Measurements from ENCODE around the gene PKIB. TPM values are rescaled to one million over a fixed set of nuclear protein-coding genes. Genes with fewer than 3 reads are reported as not detected.
"Not testable (repeated sequence)": the region's sequence is repeated elsewhere in the genome, so short reads cannot be mapped to it uniquely, and the experiment has no call there.

The PKIB gene
- total RNA-seq, 2 donors from 2014 or later: 0.37 to 1.8 TPM

DNA sequence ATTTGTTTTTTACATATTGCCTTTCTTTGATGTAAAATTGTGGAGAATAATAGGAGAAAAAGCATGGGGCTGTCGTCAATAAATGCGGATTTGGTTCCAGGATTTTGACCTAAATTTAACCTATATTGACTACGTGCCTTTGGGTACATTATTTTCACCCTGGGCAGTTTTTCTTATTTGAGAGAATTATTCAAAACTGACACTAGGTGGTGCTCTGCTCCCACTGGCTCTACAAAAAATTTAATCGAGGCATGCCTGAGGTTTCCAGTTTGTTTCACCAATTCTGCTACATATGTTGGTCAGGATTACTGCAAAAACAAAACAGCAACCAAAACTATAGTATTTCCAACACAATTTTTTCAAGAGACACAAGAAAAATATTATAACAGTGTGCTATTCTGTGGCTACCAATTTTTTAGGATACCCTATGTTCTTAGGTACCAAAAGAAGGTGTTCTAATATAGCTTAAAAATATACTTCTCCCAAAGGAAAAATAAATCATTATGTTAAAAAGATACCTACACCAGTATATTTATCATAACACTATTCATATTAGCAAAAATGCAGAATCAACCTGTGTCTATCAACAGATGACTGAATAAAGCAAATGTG lies 120.7 kb downstream of the PKIB start:
- intact Hi-C loops (cut with DNase I): no loop called here
- DNase-seq (ENCODE audit: low spot score): no peak

- intact Hi-C loops (cut with DNase I): no loop called here
- DNase-seq (ENCODE audit: low spot score): no peak
Measured at GRCh38 chr6:122733259-122733658, 123.1 kb downstream of the PKIB start.

GRCh38 chr6:122734529-122735395 lies 124.6 kb downstream of the PKIB start:
- DNase-seq (ENCODE audit: low spot score): no peak
- intact Hi-C loops (cut with DNase I): loop anchor here in 1 of 2 donors (5.0 kb wide), 1 partner anchor 103 kb away; no protein-coding TSS in a partner anchor

GRCh38 chr6:122735582-122735981 lies 125.4 kb downstream of the PKIB start:
- DNase-seq (ENCODE audit: low spot score): no peak
- intact Hi-C loops (cut with DNase I): loop anchor here in 1 of 2 donors (5.0 kb wide), 1 partner anchor 102 kb away; no protein-coding TSS in a partner anchor

DNA sequence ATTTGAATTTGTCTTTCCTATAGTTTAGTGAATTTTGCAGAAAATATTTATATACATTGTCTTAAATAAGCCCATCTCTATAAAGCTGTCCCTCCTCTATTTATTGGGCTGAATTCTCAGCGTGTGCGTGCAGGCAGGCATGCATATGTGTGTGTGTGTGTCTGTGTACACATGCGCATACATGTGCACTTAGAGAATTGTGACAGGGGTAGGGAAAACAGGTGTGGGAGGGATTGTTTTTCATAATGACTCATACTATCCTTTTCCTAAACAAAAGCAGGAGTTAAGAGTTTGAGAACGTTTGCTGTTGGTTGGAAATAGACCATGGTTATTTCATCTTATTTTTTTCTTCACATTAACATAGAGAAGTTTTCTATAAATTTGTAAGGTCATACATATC lies 126.0 kb downstream of the PKIB start:
- intact Hi-C loops (cut with DNase I): loop anchor here in 1 of 2 donors (5.0 kb wide), 1 partner anchor 101 kb away; no protein-coding TSS in a partner anchor
- DNase-seq (ENCODE audit: low spot score): no peak

DNA sequence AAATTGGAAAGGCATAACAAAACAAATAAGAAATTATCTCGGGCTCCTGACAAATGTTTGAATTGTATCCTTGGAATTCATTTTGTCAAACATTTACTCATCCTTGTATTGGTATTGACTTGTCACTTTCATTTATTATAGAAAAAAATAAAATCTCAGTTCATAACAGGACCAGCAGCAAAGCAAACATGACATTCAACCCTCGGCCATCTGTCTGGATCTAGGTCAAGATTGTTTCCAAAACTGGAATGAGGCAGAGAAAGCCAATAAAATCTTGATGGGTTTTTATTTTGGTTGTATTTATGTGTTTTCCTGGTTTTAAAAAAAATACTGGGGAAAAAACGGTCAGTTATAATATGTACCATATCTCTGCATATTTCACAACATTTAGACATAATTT lies 126.4 kb downstream of the PKIB start:
- DNase-seq (ENCODE audit: low spot score): no peak
- intact Hi-C loops (cut with DNase I): loop anchor here in 1 of 2 donors (5.0 kb wide), 1 partner anchor 101 kb away; no protein-coding TSS in a partner anchor

GRCh38 chr6:122740091-122740490 lies 129.9 kb downstream of the PKIB start:
- intact Hi-C loops (cut with DNase I): loop anchor here in 1 of 2 donors (10.0 kb wide), 1 partner anchor 95 kb away; no protein-coding TSS in a partner anchor
- no peak for DNase-seq (ENCODE audit: low spot score)

- DNase-seq (ENCODE audit: low spot score): no peak
- intact Hi-C loops (cut with DNase I): loop anchor here in 1 of 2 donors (10.0 kb wide), 1 partner anchor 94 kb away; no protein-coding TSS in a partner anchor
Measured at GRCh38 chr6:122740936-122741335, 130.7 kb downstream of the PKIB start.

DNA sequence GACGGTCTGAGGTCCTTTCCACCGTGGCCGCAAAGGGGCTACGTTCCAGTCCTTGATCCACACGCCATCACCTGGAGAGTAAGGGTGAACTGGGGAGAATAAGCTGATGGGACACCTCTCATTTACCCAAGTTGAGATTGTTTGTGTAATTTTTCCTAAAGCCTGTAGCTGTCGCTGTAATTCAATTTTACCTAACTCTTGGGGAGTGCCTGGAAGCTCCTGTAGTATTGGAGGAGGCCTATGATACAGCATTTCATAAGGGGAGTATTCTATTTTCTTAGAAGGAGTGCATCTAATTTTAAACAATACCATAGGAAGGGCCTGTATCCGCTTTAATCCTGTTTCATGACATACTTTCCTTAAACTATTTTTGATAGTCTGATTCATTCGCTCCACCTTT lies 134.0 kb downstream of the PKIB start:
- intact Hi-C loops (cut with DNase I): loop anchor here in 1 of 2 donors (10.0 kb wide), 1 partner anchor 91 kb away; no protein-coding TSS in a partner anchor
- not testable (repeated sequence) for DNase-seq (ENCODE audit: low spot score)

DNA sequence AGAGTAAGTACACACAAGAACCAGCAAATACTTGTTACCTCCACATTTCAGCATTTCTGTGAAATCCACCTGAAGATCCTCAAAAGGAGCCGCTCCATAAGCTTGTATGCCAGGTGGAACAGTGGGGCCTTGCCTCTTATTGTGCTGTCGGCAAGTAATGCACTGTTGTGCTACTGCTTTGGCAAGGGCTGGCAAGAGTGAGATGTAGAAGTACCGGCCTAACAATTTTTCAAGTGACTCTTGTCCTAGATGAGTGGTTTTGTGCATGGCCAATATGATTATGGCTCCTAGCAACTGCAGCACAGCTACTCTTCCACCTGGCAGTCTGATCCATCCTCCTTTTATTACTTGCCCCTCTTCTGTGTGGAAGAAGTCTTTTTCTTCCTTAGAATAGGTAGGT lies 134.7 kb downstream of the PKIB start:
- intact Hi-C loops (cut with DNase I): loop anchor here in 1 of 2 donors (10.0 kb wide), 1 partner anchor 90 kb away; no protein-coding TSS in a partner anchor
- not testable (repeated sequence) for DNase-seq (ENCODE audit: low spot score)

DNA sequence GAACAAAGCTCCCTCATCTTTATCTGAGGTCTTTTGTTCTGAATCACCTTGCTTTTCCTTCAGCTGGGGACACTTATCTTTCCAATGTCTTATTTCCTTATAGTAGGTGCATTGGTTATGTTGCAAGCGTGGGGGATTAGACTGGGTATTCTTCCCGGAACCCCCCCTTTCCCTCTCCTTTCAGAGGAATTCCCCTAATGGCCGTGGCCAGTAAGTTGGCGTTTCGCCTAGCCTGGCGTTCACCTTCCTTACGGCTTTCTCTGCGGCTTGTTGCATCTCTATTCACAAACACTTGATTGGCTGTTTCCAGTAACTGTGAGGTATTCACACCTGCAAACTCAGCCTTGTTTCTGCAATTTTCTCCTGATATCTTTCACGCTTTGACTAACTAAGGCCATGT lies 136.5 kb downstream of the PKIB start:
- DNase-seq (ENCODE audit: low spot score): no peak
- intact Hi-C loops (cut with DNase I): loop anchor here in 1 of 2 donors (10.0 kb wide), 1 partner anchor 88 kb away; no protein-coding TSS in a partner anchor

DNA sequence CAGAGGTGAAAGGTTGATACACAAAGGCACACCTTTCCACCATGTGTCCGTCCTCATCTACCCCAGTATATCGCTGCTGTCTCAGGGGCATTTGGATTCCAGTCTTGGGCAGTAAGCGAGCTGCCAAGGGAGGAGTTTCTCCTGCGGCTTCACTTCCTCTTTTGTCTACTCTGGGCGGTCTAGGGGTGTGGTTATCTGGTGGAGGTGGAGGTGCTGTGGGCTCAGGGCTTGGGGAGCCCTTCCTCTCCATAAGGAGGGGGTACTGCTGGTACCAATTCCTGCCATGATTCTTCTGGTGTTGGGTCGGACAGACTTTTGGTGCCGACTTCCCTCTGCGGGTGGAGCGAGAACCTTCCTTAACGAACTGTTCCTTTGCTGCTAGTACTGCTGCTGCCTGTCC lies 137.4 kb downstream of the PKIB start:
- DNase-seq (ENCODE audit: low spot score): no peak
- intact Hi-C loops (cut with DNase I): loop anchor here in 1 of 2 donors (10.0 kb wide), 1 partner anchor 87 kb away; no protein-coding TSS in a partner anchor

DNA sequence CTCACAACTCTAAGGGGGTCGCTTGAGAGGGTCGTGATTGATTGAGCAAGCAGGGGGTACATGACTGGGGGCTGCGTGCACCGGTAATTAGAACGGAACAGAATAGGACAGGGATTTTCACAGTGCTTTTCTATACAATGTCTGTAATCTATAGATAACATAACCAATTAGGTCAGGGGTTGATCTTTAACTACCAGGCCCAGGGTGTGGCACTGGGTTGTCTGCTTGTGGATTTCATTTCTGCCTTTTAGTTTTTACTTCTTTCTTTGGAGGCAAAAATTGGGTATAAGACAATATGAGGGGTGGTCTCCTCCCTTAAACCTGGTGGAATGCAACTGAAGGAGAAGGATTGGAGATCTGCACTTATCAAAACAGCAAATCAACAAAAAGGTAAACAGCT lies 138.7 kb downstream of the PKIB start:
- DNase-seq (ENCODE audit: low spot score): not testable (repeated sequence)
- intact Hi-C loops (cut with DNase I): loop anchor here in 1 of 2 donors (10.0 kb wide), 1 partner anchor 86 kb away; no protein-coding TSS in a partner anchor

- intact Hi-C loops (cut with DNase I): loop anchor here in 1 of 2 donors (10.0 kb wide), 1 partner anchor 85 kb away; no protein-coding TSS in a partner anchor
- no peak for DNase-seq (ENCODE audit: low spot score)
Measured at GRCh38 chr6:122749451-122750050, 139.3 kb downstream of the PKIB start.

- no peak for DNase-seq (ENCODE audit: low spot score)
- intact Hi-C loops (cut with DNase I): no loop called here
Measured at GRCh38 chr6:122751326-122751725, 141.1 kb downstream of the PKIB start.

- intact Hi-C loops (cut with DNase I): no loop called here
- no peak for DNase-seq (ENCODE audit: low spot score)
Measured at GRCh38 chr6:122752459-122752858, 142.3 kb downstream of the PKIB start.

- DNase-seq (ENCODE audit: low spot score): no peak
- intact Hi-C loops (cut with DNase I): no loop called here
Measured at GRCh38 chr6:122753000-122753687, 142.9 kb downstream of the PKIB start.

DNA sequence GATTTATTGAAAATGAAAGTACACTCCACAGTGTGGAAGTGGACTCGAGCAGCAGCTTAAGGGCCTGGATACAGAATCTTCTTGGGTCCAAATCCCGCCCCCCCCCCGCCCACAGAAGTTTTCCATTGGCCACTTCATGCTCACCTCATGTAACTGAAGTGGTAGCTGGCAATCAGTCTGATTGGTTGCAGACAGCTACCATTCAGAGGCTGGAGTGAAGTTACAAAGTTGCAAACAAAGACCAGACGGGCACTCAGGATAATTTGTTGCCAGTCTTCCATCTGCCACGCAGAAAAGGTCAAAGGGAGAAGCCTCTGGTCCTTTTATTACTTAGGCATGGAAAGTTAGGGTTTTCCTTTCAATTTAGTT lies 143.5 kb downstream of the PKIB start:
- intact Hi-C loops (cut with DNase I): no loop called here
- DNase-seq (ENCODE audit: low spot score): no peak

- intact Hi-C loops (cut with DNase I): no loop called here
- DNase-seq (ENCODE audit: low spot score): no peak
Measured at GRCh38 chr6:122754191-122754731, 144.1 kb downstream of the PKIB start.
